ENCODE data around the gene EEF1E1.

EEF1E1 gene

DNA sequence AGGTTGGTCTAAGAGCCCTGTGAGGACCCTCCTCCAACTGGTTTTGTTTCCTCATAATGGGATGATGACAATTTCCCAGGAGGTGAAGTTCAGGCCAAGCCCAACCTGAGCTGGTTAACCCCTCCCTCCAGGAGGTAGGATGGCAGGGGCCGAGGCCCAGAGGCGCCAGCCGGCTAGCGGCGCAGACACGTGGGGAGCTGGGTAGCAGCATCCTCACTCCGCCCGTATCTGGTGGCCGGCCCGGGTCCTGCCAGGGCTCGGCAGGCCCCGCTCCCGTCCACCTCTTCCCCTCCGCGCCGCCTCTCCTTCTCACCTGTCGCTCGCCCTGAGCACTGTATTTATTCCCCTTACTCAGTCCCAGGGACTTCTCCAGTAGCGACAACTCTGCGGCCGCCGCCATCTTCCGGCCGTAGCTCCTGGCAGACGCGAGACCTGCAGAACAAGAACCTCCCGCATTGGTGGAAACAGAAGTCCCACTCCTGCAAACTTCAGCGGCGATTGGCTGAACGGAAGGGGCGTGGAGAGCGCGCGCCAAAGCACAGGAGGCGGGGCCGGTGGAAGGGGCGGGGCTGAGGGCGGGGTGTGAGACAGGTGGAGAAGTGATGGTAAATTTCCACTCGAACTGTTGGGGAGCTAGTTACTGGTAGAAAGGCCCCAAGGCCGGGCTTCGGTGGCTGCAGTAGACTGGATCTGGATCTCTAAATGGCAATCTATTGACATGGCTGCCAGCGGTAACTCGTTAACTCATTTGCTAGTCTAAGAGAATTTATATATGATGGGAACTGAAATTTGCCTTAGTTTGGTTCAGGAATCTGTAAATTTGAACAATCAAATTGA, at the start of gene EEF1E1:
TSS of gene EEF1E1 (minus strand) at position 427 of the 837 bp plus-strand sequence. CDS start at position 400, 27 bp downstream.
- DNase-seq, result peak; percentile 94

DNA sequence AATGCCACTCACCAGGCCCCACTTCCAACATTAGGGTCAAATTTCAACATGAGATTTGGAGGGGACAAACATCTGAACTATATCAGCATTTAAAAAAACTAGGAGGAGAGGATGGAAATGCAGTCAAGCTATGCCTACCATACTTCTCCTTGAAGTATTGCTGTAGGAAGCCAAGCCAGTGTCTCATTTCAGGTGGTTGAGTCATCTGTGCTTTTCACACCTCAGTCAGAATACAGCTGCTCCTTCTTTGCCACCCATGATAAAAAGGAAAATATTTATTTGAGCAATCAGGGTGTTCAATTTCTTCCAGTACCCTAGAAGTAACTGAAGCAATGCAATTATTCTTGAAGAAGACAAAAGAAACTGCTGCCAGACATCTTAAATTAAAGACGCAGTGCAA, 47.0 kb upstream of the EEF1E1 start:
- no peak for DNase-seq

GRCh38 chr6:8143945-8144344, 41.6 kb upstream of the EEF1E1 start:
- DNase-seq, result no peak

- no peak for DNase-seq
Observed at GRCh38 chr6:8139451-8139850, 37.1 kb upstream of the EEF1E1 start.

- DNase-seq, result no peak
Observed at GRCh38 chr6:8137529-8137939, 35.2 kb upstream of the EEF1E1 start.

DNA sequence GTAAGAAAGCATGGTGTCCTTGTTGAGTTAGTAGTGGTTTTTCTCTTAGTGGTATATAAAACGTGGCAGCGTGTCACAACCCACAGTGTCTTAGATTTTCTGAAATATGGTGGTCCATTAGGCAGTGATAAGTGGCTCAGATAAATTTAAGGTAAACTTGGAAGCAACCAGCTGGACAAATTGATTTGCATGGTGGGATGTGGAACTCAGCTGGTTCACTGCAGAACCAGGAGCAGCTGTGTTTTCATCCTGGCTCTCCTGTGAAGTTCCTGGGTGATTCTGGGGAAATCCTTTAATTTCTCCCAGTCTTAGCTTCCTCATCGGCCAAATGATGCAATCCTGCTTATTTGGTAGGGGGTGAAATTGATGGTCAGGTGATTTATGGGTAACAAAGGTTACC, 32.9 kb upstream of the EEF1E1 start:
- DNase-seq, result no peak

- no peak for DNase-seq
Observed at GRCh38 chr6:8132130-8132529, 29.8 kb upstream of the EEF1E1 start.

DNA sequence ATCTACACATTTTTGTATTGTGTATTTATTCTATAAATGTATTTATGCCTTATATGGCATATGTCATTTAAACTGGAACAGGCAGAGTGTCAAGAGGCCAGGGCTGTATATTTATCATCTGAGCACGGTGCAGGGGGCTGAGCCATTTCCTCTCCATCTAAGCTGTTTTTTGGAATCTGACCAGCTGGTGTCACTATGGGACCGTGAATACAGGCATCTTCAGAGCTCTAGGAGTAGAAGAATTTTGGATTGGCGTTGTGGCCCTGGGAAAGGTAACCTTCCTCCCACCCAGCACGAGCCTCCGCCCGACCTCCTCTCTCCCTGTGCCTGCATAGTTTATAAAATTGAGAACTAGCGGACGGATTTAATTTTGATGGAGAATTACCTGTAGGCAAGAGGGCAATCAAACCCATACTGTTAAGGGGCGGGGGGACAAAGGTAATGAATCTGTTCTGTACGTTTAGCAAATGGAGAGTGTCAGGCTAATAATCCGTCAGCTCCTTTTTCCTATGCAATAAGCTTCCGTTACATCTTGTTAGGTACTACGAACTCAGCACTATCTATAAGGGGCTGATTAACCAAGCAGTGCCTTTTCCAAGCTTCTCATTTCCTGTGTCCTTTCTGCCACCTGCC, 29.0 kb upstream of the EEF1E1 start:
- DNase-seq, result peak; percentile 60

- DNase-seq, result peak; percentile 64
Observed at GRCh38 chr6:8130399-8130798, 28.1 kb upstream of the EEF1E1 start.

DNA sequence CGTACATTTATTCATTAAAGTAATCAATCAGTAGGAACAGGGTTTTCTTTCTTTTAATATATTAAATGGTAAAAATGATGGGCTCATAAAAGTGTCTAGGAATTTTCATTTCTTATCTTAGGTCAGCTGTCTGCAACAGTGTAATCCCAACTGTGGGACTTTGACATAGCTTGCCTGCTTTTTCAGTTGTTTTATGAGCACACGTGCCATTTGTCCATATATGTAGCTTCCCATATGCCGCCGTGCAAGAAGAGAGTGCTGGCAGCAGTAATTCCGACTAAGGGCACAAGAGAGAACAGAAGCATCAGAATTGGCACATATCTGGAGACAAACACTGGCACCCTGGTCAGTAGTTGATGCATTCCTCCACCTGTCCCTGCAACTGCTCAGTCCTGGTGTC, 20.9 kb upstream of the EEF1E1 start:
- DNase-seq, result no peak

DNA sequence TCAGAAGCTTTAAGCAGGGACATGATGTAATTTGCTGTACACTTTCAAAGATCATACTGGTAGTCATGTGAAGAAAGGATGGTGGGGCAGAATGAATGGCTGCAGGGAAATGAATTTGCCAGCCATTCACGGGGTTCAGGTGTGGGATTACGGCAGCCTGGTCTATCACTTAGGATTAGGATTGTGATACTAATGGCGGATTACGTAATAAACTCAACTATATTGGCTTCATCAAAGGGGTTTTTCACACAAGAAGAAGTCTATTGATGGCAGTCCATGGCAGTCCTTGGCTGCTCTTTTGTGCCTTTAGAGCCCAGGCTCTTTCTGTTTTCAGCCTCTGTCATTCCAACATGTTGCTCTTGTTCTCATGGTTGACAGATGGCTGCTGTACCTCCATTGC, 12.6 kb upstream of the EEF1E1 start:
- no peak for DNase-seq

GRCh38 chr6:8113131-8113654, 10.8 kb upstream of the EEF1E1 start:
- no peak for DNase-seq

GRCh38 chr6:8110725-8111124, 8.4 kb upstream of the EEF1E1 start:
- DNase-seq, result no peak

DNA sequence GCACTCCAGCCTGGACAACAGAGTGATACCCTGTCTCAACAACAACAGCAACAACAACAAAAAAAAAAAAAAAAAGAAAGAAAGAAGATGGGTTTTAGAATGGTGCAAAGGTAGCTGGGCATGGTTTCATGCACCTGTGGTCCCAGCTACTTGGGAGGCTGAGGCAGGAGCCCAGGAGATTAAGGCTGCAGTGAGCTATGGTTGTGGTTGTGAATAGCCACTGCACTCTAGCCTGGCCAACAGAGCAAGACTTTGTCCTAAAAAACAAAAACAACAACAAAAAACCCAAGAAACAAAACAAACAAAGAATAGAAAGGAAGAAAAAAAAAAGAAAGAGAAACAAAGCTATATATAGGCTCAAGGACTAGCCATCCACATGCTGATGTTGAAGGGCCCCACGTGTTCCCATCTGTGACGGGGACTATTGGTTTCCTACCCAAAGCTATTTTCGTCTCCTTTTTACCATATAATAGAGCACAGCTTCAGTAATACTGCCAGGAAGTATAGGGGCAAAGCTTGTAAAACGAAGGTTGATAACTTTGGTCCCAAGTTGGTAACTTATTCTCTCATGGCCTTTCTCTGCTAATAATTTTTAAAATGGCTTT, 7.9 kb upstream of the EEF1E1 start:
- no peak for DNase-seq

GRCh38 chr6:8108759-8109539, 6.6 kb upstream of the EEF1E1 start:
- no peak for DNase-seq

DNA sequence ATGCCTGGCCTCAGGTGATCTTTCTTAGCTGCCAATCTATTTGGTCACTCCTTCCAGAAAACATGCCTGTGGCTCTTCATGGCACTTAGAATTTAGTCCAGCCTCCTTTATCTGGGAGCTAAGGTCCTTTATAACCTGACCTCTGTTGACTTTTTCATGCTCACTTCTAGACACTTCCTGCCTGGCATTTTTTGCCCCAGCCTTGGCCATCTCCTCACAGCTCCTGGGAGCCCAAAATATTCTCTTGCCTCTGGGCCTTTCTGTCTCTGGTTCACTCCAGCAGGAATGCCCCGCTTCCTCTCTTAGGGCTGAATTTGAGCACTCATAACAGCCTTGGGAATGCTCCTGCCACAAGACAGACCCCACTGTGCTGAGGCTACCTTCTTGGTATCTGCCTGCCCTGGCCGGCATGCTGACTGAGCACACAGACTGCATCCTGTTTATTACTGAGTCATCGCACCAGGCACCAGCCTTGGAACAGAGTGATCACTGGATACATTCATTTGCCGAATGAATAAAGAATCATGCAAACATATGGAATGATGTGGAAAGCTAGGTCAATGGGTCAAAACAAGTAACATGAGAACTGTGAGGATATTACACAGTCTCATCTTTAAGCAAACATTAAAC, 5.8 kb upstream of the EEF1E1 start:
- DNase-seq, result no peak

DNA sequence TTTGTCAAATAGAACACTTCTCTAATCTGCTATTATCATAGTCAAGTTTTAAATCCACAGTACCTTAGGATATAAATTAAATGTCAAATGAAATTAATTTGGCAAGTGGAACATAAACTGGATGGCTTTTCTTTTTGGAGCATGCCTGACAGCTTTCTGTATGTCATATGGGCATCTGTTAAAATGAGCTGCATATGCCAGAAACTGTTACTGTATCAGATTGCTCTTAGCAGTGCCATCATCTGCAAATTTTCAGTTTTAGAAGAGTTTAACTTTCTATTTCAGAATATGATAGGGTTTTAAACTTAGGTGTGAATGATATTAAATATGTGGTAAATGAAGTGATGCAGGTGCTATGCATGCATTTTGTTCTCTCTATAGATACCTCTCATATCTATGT, 3.4 kb upstream of the EEF1E1 start:
- DNase-seq, result no peak

DNA sequence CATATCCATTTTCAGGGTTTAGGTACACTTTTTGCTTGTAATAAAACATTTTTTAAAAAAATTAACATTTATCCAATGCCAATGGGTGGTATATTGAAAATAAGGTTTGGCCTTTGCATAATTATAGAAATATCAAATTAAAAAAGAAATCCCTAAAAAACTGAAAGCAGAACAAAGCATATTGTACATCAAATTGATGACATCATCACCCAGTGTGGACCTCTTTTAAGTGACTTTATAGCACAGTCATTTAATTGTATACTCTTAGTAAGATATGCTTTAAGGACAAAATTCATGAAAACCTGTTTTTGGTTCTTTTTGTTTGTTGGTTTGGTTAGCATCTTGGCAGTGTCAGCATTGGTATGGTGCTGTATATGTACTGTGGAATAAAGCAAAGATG, 1.4 kb upstream of the EEF1E1 start:
- DNase-seq, result no peak

DNA sequence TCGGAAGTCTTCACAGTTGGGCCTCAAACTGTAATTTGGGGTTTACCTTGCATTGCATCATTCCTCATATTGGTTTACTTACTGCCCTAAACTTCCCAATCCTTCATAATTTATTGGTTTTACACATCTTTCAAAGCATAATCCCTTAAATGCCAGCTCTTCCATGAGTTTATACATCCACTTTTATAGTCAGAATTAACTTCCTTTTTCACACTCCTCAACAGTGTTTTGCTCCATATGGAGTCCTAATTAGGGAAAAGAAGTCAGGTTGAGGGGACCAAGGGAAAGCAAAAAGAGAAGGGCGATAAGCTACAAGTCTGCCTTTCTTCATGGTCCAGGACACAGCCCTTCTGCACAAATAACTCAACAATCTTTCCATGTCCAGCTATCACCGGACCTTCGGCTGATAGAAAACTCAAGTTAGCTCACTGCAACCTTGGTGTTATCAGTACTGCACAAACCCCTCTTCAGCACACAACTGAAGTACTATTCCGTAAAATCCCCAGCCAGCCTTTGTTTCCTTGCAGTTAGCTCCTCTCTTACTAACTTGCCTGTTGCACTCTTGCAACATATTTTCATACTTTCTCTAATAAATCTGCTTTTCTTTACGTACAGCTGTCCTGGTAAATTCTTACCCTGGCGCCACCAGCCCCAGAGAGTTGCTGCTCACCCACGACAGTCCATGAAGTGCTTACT, 2.0 kb downstream of the EEF1E1 start:
- DNase-seq, result no peak

DNA sequence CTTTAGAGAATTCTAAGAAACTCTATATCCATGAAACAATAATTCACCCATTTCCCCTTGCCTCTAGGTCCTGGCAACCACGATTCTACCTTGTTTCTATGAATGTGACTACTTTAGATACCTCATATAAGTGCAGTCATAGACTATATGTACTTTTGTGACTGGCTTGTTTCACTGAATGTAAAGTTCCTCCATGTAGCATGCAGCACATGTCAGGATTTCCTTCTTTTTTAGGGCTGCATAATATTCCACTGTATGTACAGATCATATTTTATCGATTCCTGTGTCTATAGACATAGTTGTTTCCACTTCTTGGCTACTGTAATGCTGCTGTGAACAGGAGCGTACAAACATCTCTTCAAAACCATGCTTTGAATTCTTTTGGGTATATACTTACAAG, 11.7 kb downstream of the EEF1E1 start:
- DNase-seq, result no peak

- no peak for DNase-seq
Observed at GRCh38 chr6:8088886-8089285, 13.5 kb downstream of the EEF1E1 start.

All from inflammatory macrophage treated with lipopolysaccharide for 4 hours (primary cell).